ENCODE data around the gene TTPAL. TPM values are rescaled to one million over a fixed set of nuclear protein-coding genes. Genes with fewer than 3 reads are reported as not detected.
A peak's percentile ranks its signal among the peaks of the same experiment; 100 is the strongest.

TTPAL gene
- total and polyA plus RNA-seq, 10 of the 15 experiments (the other 5 are each of a cell fraction or from before 2014, with no cell fraction given): 4.0 to 24.0 (median 9.3) TPM

DNA sequence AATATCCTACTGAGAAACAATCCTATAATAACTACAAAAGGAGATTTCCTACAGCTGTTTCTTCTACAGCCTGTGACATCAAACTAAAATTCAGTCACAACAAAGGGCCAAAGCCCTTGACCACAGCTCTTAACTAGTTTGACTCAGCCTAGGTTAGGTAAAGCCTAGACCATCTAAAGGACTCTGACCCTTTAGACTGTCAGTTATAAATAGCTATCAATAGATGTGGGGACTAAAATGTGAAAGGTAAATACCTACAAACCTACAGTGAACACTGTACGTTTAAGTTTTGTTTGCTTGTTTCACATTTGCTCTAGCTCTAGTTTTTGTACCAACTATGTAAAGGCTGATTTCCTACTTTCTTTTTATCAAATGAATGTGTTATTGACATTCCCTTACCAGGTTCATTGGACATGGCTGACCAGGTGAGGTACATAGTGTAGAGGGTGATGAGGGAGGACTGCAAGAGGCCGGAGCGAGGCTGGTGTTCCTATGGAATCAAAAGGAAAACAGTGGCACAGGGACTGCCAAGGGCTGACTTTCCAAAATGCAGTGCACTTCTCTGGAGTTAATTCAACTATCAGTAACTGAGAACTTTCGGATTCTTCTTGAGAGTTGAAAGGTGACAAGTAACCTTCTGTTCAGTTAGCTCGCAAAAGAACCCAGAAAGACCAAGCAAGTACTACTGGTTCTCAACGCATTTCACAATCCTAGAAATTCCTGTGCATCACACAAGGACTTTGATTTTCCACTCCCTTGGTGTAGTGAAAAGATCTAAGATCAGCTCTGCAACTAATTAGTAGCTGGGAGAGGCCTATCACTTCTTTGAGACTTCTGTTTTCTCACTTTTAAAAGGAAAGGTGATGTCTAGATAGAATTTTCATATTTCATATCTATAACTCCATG is 29.0 kb downstream of the TTPAL start:
- DNase-seq (ENCODE audit: low read depth, low spot score) (no peak), ATAC-seq (no peak), FAIRE-seq (peak; percentile 23)
- Histone ChIP-seq H3K4me3 (no peak overlapping the region), H3K27ac (ENCODE audit: control insufficient read depth, insufficient read depth) (no peak overlapping the region), H2AFZ (ENCODE audit: control insufficient read depth, low read depth, low read length) (no peak overlapping the region), H3K36me3 (ENCODE audit: control insufficient read depth in 2 of 2, insufficient read depth in 2 of 2, low read length in 1 of 2) (peaks cover 17 to 42% of the 10 kb centered on the region in 2 experiments), H3K79me2 (ENCODE audit: control insufficient read depth, insufficient read depth, low read length) (no peaks in the 10 kb centered on the region), H3K9me3 (replicated peaks; ENCODE audit: control insufficient read depth, insufficient read depth, low read length) (no peaks in the 10 kb centered on the region), H3K4me1 (ENCODE audit: control insufficient read depth, insufficient read depth, low read length) (no peaks in the 10 kb centered on the region), H3K4me2 (ENCODE audit: control insufficient read depth, insufficient read depth) (no peak overlapping the region), H3K9ac (ENCODE audit: control insufficient read depth, insufficient read depth, low read length) (no peak overlapping the region), H4K20me1 (ENCODE audit: control insufficient read depth, insufficient read depth) (no peaks in the 10 kb centered on the region), H3K27me3 (replicated peaks in 1 of 2; ENCODE audit: control insufficient read depth in 2 of 2, insufficient read depth in 2 of 2, low read length in 1 of 2) (no peaks in the 10 kb centered on the region)
- in situ Hi-C loops (cut with MboI) (no loop called here), intact Hi-C loops (cut with micrococcal nuclease; ENCODE audit: unreplicated experiment) (no loop called here)
- CTCF ChIA-PET: interaction anchor here (1.0 to 2.0 kb wide), 2 partner anchors 13 kb away, joined by 3 to 5 read pairs; no protein-coding TSS in a partner anchor
- no TSS peak for BruUV-seq (replicated peaks)
- POLR2A ChIA-PET: no interaction called here
- SMC1A ChIA-PET (ENCODE audit: uncharacterized antibody, unreplicated experiment): interaction anchor here (0.8 to 1.3 kb wide), 2 partner anchors 13 to 20 kb away, joined by 3 read pairs; no protein-coding TSS in a partner anchor
- RAD21 ChIA-PET (ENCODE audit: unreplicated experiment): no interaction called here
- WGBS (ENCODE audit: insufficient coverage, insufficient replicate concordance, low lambda C conversion rate, missing lambda C conversion rate): 93% methylated on average over 6 of the region's 6 CpGs
- no peak for TF ChIP-seq ZNF274 (IDR thresholded peaks at IDR 0.05; ENCODE audit: insufficient read depth, insufficient read length)
- no peak for TF ChIP-seq PML (IDR thresholded peaks at IDR 0.05; ENCODE audit: low read length)
- no peak for TF ChIP-seq MTA2 (IDR thresholded peaks at IDR 0.05; ENCODE audit: low read depth)
- no peak for TF ChIP-seq RB1 (IDR thresholded peaks at IDR 0.05; ENCODE audit: borderline replicate concordance)
- no peak for TF ChIP-seq FOXM1 (IDR thresholded peaks at IDR 0.05; ENCODE audit: low read depth, low read length)
- no peak for TF ChIP-seq CREB1 (IDR thresholded peaks at IDR 0.05; ENCODE audit: low read depth)
- no peak for TF ChIP-seq MXI1 (IDR thresholded peaks at IDR 0.05; ENCODE audit: low read depth, low read length)

Measured in GM12878 (cell line).